Measurements from ENCODE around the gene STK11.

DNA sequence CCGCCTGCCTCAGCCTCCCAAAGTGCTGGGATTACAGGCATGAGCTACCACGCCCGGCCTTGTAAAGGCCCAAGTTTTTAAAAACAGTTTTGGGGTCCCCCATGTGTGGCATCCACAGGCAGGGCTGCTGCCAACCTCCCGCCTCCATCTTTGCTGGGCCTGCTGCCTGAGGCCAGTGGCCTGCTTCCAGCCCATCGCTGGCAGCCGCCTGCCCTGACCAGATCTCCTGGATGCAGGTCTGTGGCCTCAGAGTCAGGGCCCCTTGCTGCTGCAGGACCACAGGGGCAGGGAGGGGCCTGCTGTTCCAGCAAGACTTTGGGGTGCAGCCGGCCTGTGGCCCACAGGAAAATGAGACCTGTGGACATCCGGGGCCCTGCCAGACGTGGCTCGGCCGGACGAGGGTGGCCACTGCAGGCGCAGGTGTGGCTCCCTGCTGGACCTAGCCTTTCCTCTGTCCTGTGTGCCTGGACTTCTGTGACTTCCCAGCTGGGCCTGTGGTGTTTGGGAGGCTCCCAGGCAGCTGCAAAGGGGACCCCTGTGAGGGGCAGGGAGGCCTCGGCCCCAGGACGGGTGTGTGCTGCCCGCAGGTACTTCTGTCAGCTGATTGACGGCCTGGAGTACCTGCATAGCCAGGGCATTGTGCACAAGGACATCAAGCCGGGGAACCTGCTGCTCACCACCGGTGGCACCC, 14.4 kb downstream of the STK11 start:
- TF ChIP-seq JUNB (IDR thresholded peaks at IDR 0.05; ENCODE audit: unreplicated experiment): no peak
- TF ChIP-seq, protein P1, sequence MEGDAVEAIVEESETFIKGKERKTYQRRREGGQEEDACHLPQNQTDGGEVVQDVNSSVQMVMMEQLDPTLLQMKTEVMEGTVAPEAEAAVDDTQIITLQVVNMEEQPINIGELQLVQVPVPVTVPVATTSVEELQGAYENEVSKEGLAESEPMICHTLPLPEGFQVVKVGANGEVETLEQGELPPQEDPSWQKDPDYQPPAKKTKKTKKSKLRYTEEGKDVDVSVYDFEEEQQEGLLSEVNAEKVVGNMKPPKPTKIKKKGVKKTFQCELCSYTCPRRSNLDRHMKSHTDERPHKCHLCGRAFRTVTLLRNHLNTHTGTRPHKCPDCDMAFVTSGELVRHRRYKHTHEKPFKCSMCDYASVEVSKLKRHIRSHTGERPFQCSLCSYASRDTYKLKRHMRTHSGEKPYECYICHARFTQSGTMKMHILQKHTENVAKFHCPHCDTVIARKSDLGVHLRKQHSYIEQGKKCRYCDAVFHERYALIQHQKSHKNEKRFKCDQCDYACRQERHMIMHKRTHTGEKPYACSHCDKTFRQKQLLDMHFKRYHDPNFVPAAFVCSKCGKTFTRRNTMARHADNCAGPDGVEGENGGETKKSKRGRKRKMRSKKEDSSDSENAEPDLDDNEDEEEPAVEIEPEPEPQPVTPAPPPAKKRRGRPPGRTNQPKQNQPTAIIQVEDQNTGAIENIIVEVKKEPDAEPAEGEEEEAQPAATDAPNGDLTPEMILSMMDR (conservative IDR thresholded peaks at IDR 0.05; ENCODE audit: low read depth in 2 of 2): no peak
- TF ChIP-seq EZH2phosphoT487 (IDR thresholded peaks at IDR 0.05; ENCODE audit: unreplicated experiment): no peak
- no peak for TF ChIP-seq STAT1 (IDR thresholded peaks at IDR 0.05; ENCODE audit: unreplicated experiment)
- no peak for TF ChIP-seq EZH2 (IDR thresholded peaks at IDR 0.05; ENCODE audit: low read depth, unreplicated experiment)
- TF ChIP-seq, protein P2, sequence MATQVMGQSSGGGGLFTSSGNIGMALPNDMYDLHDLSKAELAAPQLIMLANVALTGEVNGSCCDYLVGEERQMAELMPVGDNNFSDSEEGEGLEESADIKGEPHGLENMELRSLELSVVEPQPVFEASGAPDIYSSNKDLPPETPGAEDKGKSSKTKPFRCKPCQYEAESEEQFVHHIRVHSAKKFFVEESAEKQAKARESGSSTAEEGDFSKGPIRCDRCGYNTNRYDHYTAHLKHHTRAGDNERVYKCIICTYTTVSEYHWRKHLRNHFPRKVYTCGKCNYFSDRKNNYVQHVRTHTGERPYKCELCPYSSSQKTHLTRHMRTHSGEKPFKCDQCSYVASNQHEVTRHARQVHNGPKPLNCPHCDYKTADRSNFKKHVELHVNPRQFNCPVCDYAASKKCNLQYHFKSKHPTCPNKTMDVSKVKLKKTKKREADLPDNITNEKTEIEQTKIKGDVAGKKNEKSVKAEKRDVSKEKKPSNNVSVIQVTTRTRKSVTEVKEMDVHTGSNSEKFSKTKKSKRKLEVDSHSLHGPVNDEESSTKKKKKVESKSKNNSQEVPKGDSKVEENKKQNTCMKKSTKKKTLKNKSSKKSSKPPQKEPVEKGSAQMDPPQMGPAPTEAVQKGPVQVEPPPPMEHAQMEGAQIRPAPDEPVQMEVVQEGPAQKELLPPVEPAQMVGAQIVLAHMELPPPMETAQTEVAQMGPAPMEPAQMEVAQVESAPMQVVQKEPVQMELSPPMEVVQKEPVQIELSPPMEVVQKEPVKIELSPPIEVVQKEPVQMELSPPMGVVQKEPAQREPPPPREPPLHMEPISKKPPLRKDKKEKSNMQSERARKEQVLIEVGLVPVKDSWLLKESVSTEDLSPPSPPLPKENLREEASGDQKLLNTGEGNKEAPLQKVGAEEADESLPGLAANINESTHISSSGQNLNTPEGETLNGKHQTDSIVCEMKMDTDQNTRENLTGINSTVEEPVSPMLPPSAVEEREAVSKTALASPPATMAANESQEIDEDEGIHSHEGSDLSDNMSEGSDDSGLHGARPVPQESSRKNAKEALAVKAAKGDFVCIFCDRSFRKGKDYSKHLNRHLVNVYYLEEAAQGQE (IDR thresholded peaks at IDR 0.05; ENCODE audit: unreplicated experiment): no peak
- TF ChIP-seq POLR2AphosphoS5 (IDR thresholded peaks at IDR 0.05; ENCODE audit: low read depth): no peak
- TF ChIP-seq, protein P3, sequence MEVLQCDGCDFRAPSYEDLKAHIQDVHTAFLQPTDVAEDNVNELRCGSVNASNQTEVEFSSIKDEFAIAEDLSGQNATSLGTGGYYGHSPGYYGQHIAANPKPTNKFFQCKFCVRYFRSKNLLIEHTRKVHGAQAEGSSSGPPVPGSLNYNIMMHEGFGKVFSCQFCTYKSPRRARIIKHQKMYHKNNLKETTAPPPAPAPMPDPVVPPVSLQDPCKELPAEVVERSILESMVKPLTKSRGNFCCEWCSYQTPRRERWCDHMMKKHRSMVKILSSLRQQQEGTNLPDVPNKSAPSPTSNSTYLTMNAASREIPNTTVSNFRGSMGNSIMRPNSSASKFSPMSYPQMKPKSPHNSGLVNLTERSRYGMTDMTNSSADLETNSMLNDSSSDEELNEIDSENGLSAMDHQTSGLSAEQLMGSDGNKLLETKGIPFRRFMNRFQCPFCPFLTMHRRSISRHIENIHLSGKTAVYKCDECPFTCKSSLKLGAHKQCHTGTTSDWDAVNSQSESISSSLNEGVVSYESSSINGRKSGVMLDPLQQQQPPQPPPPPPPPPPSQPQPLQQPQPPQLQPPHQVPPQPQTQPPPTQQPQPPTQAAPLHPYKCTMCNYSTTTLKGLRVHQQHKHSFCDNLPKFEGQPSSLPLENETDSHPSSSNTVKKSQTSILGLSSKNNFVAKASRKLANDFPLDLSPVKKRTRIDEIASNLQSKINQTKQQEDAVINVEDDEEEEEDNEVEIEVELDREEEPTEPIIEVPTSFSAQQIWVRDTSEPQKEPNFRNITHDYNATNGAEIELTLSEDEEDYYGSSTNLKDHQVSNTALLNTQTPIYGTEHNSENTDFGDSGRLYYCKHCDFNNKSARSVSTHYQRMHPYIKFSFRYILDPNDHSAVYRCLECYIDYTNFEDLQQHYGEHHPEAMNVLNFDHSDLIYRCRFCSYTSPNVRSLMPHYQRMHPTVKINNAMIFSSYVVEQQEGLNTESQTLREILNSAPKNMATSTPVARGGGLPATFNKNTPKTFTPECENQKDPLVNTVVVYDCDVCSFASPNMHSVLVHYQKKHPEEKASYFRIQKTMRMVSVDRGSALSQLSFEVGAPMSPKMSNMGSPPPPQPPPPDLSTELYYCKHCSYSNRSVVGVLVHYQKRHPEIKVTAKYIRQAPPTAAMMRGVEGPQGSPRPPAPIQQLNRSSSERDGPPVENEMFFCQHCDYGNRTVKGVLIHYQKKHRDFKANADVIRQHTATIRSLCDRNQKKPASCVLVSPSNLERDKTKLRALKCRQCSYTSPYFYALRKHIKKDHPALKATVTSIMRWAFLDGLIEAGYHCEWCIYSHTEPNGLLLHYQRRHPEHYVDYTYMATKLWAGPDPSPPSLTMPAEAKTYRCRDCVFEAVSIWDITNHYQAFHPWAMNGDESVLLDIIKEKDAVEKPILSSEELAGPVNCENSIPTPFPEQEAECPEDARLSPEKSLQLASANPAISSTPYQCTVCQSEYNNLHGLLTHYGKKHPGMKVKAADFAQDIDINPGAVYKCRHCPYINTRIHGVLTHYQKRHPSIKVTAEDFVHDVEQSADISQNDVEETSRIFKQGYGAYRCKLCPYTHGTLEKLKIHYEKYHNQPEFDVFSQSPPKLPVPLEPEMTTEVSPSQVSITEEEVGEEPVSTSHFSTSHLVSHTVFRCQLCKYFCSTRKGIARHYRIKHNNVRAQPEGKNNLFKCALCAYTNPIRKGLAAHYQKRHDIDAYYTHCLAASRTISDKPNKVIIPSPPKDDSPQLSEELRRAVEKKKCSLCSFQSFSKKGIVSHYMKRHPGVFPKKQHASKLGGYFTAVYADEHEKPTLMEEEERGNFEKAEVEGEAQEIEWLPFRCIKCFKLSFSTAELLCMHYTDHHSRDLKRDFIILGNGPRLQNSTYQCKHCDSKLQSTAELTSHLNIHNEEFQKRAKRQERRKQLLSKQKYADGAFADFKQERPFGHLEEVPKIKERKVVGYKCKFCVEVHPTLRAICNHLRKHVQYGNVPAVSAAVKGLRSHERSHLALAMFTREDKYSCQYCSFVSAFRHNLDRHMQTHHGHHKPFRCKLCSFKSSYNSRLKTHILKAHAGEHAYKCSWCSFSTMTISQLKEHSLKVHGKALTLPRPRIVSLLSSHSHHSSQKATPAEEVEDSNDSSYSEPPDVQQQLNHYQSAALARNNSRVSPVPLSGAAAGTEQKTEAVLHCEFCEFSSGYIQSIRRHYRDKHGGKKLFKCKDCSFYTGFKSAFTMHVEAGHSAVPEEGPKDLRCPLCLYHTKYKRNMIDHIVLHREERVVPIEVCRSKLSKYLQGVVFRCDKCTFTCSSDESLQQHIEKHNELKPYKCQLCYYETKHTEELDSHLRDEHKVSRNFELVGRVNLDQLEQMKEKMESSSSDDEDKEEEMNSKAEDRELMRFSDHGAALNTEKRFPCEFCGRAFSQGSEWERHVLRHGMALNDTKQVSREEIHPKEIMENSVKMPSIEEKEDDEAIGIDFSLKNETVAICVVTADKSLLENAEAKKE (CRISPR knock-in tag; IDR thresholded peaks at IDR 0.05): no peak
- TF ChIP-seq, protein P4, sequence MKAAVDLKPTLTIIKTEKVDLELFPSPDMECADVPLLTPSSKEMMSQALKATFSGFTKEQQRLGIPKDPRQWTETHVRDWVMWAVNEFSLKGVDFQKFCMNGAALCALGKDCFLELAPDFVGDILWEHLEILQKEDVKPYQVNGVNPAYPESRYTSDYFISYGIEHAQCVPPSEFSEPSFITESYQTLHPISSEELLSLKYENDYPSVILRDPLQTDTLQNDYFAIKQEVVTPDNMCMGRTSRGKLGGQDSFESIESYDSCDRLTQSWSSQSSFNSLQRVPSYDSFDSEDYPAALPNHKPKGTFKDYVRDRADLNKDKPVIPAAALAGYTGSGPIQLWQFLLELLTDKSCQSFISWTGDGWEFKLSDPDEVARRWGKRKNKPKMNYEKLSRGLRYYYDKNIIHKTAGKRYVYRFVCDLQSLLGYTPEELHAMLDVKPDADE (IDR thresholded peaks at IDR 0.05): no peak
- no peak for TF ChIP-seq ZNF114 (CRISPR knock-in tag; IDR thresholded peaks at IDR 0.05)

Measured in GM23338 (cell line).